Measurements from ENCODE around the gene ZNRF1. TPM values are rescaled to one million over a fixed set of nuclear protein-coding genes. Genes with fewer than 3 reads are reported as not detected.

Gene ZNRF1
- total and polyA plus RNA-seq, 2 of the 13 experiments (the other 11 are each of a cell fraction or from before 2014, with no cell fraction given) = 43.9 to 58.7 TPM

DNA sequence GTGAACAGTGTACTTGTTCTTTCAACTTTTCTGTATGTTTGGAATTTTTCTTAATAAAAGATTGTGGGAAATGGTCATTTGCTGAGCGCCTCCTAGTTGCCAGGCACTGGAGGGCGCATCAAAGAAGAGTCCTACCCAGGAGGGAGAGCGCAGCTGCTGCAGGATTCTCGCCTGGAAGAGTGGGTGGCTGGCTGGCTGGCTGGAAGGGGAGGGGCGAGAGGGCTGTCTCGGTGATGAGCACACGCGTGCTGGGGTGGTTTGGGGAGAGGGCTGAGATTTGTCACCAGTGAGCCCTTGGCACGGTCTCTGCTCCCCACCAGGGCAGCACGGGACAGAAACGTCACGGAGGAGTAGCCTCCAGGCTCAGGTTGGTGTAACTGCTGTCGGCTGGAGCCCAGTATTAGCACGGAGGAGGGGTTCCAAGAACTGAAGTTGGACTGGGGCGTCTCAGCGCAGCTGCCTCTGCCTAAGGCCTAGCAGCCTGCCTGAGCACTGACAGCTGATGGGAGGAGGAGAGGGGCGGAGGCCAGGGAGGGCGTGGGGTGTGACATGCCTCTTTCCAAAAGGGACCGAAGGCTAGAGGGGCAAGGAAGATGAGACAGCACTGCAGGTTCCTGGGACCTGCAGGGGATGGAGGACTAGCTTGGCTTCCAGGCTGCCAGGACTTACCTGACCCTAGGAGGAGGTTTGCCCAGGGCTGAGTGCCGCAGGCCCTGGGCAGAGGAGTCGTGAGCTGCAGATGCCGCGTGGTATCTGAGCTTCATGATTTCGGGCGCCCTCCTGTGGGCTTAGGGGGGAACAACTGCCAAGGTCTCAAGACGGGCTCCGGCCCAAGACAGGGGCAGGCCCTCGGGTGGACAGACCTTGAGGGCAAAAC lies 112.1 kb downstream of the ZNRF1 start (continued):
- TF ChIP-seq, protein P1, sequence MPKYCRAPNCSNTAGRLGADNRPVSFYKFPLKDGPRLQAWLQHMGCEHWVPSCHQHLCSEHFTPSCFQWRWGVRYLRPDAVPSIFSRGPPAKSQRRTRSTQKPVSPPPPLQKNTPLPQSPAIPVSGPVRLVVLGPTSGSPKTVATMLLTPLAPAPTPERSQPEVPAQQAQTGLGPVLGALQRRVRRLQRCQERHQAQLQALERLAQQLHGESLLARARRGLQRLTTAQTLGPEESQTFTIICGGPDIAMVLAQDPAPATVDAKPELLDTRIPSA (CRISPR knock-in tag; IDR thresholded peaks at IDR 0.05; ENCODE audit: borderline replicate concordance) = no peak
- TF ChIP-seq HHEX (CRISPR knock-in tag; IDR thresholded peaks at IDR 0.05) = no peak
- TF ChIP-seq, protein P2, sequence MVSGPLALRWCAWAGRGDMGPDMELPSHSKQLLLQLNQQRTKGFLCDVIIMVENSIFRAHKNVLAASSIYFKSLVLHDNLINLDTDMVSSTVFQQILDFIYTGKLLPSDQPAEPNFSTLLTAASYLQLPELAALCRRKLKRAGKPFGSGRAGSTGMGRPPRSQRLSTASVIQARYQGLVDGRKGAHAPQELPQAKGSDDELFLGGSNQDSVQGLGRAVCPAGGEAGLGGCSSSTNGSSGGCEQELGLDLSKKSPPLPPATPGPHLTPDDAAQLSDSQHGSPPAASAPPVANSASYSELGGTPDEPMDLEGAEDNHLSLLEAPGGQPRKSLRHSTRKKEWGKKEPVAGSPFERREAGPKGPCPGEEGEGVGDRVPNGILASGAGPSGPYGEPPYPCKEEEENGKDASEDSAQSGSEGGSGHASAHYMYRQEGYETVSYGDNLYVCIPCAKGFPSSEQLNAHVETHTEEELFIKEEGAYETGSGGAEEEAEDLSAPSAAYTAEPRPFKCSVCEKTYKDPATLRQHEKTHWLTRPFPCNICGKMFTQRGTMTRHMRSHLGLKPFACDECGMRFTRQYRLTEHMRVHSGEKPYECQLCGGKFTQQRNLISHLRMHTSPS (CRISPR knock-in tag; IDR thresholded peaks at IDR 0.05; ENCODE audit: low read depth) = 0 out of 2 replicates have a peak, but pooled peaks have one; percentile 51
- peak; percentile 47; the same call in 1 of the 2 replicates for TF ChIP-seq KAT7 (CRISPR knock-in tag; IDR thresholded peaks at IDR 0.05; ENCODE audit: borderline replicate concordance)
- TF ChIP-seq AHR (CRISPR knock-in tag; IDR thresholded peaks at IDR 0.05) = peak; percentile 68; the same call in 1 of the 2 replicates
- TF ChIP-seq, protein P3, sequence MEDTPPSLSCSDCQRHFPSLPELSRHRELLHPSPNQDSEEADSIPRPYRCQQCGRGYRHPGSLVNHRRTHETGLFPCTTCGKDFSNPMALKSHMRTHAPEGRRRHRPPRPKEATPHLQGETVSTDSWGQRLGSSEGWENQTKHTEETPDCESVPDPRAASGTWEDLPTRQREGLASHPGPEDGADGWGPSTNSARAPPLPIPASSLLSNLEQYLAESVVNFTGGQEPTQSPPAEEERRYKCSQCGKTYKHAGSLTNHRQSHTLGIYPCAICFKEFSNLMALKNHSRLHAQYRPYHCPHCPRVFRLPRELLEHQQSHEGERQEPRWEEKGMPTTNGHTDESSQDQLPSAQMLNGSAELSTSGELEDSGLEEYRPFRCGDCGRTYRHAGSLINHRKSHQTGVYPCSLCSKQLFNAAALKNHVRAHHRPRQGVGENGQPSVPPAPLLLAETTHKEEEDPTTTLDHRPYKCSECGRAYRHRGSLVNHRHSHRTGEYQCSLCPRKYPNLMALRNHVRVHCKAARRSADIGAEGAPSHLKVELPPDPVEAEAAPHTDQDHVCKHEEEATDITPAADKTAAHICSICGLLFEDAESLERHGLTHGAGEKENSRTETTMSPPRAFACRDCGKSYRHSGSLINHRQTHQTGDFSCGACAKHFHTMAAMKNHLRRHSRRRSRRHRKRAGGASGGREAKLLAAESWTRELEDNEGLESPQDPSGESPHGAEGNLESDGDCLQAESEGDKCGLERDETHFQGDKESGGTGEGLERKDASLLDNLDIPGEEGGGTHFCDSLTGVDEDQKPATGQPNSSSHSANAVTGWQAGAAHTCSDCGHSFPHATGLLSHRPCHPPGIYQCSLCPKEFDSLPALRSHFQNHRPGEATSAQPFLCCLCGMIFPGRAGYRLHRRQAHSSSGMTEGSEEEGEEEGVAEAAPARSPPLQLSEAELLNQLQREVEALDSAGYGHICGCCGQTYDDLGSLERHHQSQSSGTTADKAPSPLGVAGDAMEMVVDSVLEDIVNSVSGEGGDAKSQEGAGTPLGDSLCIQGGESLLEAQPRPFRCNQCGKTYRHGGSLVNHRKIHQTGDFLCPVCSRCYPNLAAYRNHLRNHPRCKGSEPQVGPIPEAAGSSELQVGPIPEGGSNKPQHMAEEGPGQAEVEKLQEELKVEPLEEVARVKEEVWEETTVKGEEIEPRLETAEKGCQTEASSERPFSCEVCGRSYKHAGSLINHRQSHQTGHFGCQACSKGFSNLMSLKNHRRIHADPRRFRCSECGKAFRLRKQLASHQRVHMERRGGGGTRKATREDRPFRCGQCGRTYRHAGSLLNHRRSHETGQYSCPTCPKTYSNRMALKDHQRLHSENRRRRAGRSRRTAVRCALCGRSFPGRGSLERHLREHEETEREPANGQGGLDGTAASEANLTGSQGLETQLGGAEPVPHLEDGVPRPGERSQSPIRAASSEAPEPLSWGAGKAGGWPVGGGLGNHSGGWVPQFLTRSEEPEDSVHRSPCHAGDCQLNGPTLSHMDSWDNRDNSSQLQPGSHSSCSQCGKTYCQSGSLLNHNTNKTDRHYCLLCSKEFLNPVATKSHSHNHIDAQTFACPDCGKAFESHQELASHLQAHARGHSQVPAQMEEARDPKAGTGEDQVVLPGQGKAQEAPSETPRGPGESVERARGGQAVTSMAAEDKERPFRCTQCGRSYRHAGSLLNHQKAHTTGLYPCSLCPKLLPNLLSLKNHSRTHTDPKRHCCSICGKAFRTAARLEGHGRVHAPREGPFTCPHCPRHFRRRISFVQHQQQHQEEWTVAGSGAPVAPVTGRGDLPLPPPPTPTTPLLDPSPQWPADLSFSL (CRISPR knock-in tag; IDR thresholded peaks at IDR 0.05) = no peak
- peak; percentile 81 for TF ChIP-seq ZFY (CRISPR knock-in tag; IDR thresholded peaks at IDR 0.05)
- TF ChIP-seq, protein P4, sequence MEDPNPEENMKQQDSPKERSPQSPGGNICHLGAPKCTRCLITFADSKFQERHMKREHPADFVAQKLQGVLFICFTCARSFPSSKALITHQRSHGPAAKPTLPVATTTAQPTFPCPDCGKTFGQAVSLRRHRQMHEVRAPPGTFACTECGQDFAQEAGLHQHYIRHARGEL (CRISPR knock-in tag; IDR thresholded peaks at IDR 0.05) = no peak
- TF ChIP-seq ZNF562 (CRISPR knock-in tag; IDR thresholded peaks at IDR 0.05; ENCODE audit: borderline replicate concordance) = no peak
- TF ChIP-seq ZNF234 (CRISPR knock-in tag; conservative IDR thresholded peaks at IDR 0.05) = no peak
- TF ChIP-seq ZNF44 (CRISPR knock-in tag; IDR thresholded peaks at IDR 0.05) = no peak
- no peak for TF ChIP-seq ZNF713 (CRISPR knock-in tag; IDR thresholded peaks at IDR 0.05)
- TF ChIP-seq TEAD2 (CRISPR knock-in tag; IDR thresholded peaks at IDR 0.05) = no peak
- 0 out of 2 replicates have a peak, but pooled peaks have one; percentile 24 for TF ChIP-seq ZNF782 (CRISPR knock-in tag; IDR thresholded peaks at IDR 0.05; ENCODE audit: borderline replicate concordance)
- TF ChIP-seq ZFAT (CRISPR knock-in tag; conservative IDR thresholded peaks at IDR 0.05) = no peak
- TF ChIP-seq HNRNPH1 (optimal IDR thresholded peaks at IDR 0.05; ENCODE audit: low read depth, low read length) = peak; percentile 8
- peak; percentile 70 for TF ChIP-seq PHF5A (CRISPR knock-in tag; IDR thresholded peaks at IDR 0.05; ENCODE audit: low read depth, unreplicated experiment)
- TF ChIP-seq ZNF17 (CRISPR knock-in tag; IDR thresholded peaks at IDR 0.05) = no peak
- no peak for TF ChIP-seq ZNF30 (CRISPR knock-in tag; IDR thresholded peaks at IDR 0.05)
- no peak for TF ChIP-seq ZNF235 (CRISPR knock-in tag; IDR thresholded peaks at IDR 0.05; ENCODE audit: borderline replicate concordance)
- TF ChIP-seq HDAC2 (CRISPR knock-in tag; IDR thresholded peaks at IDR 0.05) = peak; percentile 77

Measured in HepG2 (cell line).